HepG2 (cell line): ENCODE data around the gene CCDC106. TPM values are rescaled to one million over a fixed set of nuclear protein-coding genes. Genes with fewer than 3 reads are reported as not detected.

Source experiments
- EP300 ChIP-seq, 3 experiments: sonication (generic) in 1 of 3; formaldehyde crosslinking in 1 of 3; IDR thresholded peaks; 2 replicates each; pipeline versions ENCODE4 v1.5.1 to v1.6.1; 2011 to 2020; ENCODE audit warnings: low read depth in 2 of 3, low read length in 2 of 3, borderline replicate concordance in 1 of 3, improper control_type of control experiment in 1 of 3, mild to moderate bottlenecking in 1 of 3, missing genetic modification reagents in 1 of 3, moderate library complexity in 1 of 3
- HHEX ChIP-seq: IDR thresholded peaks from 2 replicates; pipeline ENCODE4 v1.6.1; 2016; ENCODE audit warnings: control low read depth
- ISX ChIP-seq: sonication (generic); formaldehyde crosslinking; conservative IDR thresholded peaks from 2 replicates; pipeline ENCODE4 v1.5.0; 2020; ENCODE audit warnings: missing genetic modification reagents
- KAT8 ChIP-seq: IDR thresholded peaks from 2 replicates; pipeline ENCODE4 v1.6.1; 2016; ENCODE audit warnings: missing genetic modification reagents, missing compliant biosample characterization
- NR3C1 ChIP-seq: sonication (generic); formaldehyde crosslinking; IDR thresholded peaks from 2 replicates; pipeline ENCODE4 v1.4.0; 2020; ENCODE audit warnings: missing genetic modification reagents
- PREB ChIP-seq: sonication (generic); formaldehyde crosslinking; IDR thresholded peaks from 2 replicates; pipeline ENCODE4 v1.4.0; 2020; ENCODE audit warnings: missing genetic modification reagents
- REXO4 ChIP-seq: sonication (generic); formaldehyde crosslinking; IDR thresholded peaks from 2 replicates; pipeline ENCODE4 v1.8.0; 2022; ENCODE audit warnings: missing genetic modification reagents, mild to moderate bottlenecking, borderline replicate concordance
- SMARCC2 ChIP-seq: fragments of 450-650 bp; IDR thresholded peaks from 2 replicates; pipeline ENCODE4 v1.6.1; 2017; ENCODE audit warnings: antibody characterized with exemption, mild to moderate bottlenecking
- SOX13 ChIP-seq, 3 experiments: fragments of 450-650 bp in 1 of 3; sonication (generic) in 1 of 3; formaldehyde crosslinking in 1 of 3; IDR thresholded peaks in 2 of 3; conservative IDR thresholded peaks in 1 of 3; 2 replicates each; pipeline versions ENCODE4 v1.5.0 to v1.6.1; 2016 to 2020; ENCODE audit warnings: antibody characterized with exemption in 1 of 3, mild to moderate bottlenecking in 1 of 3, missing compliant biosample characterization in 1 of 3, missing genetic modification reagents in 1 of 3, moderate library complexity in 1 of 3
- STAG1 ChIP-seq: sonication (generic); formaldehyde crosslinking; IDR thresholded peaks from 2 replicates; pipeline ENCODE4 v1.4.0; 2020; ENCODE audit warnings: missing genetic modification reagents
- THAP7 ChIP-seq: sonication (generic); formaldehyde crosslinking; IDR thresholded peaks from 2 replicates; pipeline ENCODE4 v1.8.1; 2023; ENCODE audit warnings: mild to moderate bottlenecking, missing genetic modification reagents
- ZBTB14 ChIP-seq: sonication (generic); formaldehyde crosslinking; IDR thresholded peaks from 2 replicates; pipeline ENCODE4 v1.4.0; 2020; ENCODE audit warnings: missing genetic modification reagents
- ZHX2 ChIP-seq, 2 experiments: sonication (generic) in 1 of 2; formaldehyde crosslinking in 1 of 2; IDR thresholded peaks; 2 replicates each; pipeline versions ENCODE4 v1.6.1 to v1.9.0; 2014 to 2022; ENCODE audit warnings: antibody characterized with exemption in 1 of 2, borderline replicate concordance in 1 of 2, inconsistent platforms in 1 of 2, low read depth in 1 of 2, missing genetic modification reagents in 1 of 2
- ZNF180 ChIP-seq: sonication (generic); formaldehyde crosslinking; IDR thresholded peaks from 2 replicates; pipeline ENCODE4 v1.4.0; 2020; ENCODE audit warnings: low read depth, missing genetic modification reagents, borderline replicate concordance
- ZNF772 ChIP-seq: sonication (generic); formaldehyde crosslinking; IDR thresholded peaks from 2 replicates; pipeline ENCODE4 v1.5.0; 2020; ENCODE audit warnings: mild to moderate bottlenecking, missing genetic modification reagents
- ZSCAN5A ChIP-seq: sonication (generic); formaldehyde crosslinking; IDR thresholded peaks from 2 replicates; pipeline ENCODE4 v1.8.0; 2022; ENCODE audit warnings: mild to moderate bottlenecking, missing genetic modification reagents, borderline replicate concordance
- polyA plus RNA-seq, 8 experiments: library from polyadenylated mRNA; depleted of rRNA in 3 of 8; stranded (reverse) in 7 of 8; unstranded in 1 of 8; fragments of >200 nt; fragmentation: Illumina TruSeq in 4 of 8; extraction: Trizol in 4 of 8; gene quantifications; 2 replicates each; pipeline versions ENCODE4 v1.2.1 to v1.2.3, GENCODE V29; 2011 to 2016; ENCODE audit warnings: low read depth in 4 of 8, missing spikeins in 1 of 8, mixed read lengths in 1 of 8; ENCODE audit not compliant: insufficient read depth in 1 of 8
- total RNA-seq, 5 experiments: library from RNA; depleted of rRNA; stranded (reverse); fragments of >200 nt; fragmentation: Illumina TruSeq; extraction: Trizol; gene quantifications; 2 replicates each; pipeline ENCODE4 v1.2.3, GENCODE V29; 2016; ENCODE audit warnings: low read depth in 1 of 5

CCDC106 gene
- total and polyA plus RNA-seq, 2 of the 13 experiments (the other 11 are each of a cell fraction or from before 2014, with no cell fraction given): 4.7 to 8.8 TPM

GRCh38 chr19:55683449-55684261 is 35.6 kb downstream of the CCDC106 start (continued):
- TF ChIP-seq ZHX2 (IDR thresholded peaks at IDR 0.05; ENCODE audit: low read depth) (no peak), ZHX2 (CRISPR knock-in tag; IDR thresholded peaks at IDR 0.05; ENCODE audit: borderline replicate concordance) (0 out of 2 replicates have a peak, but pooled peaks have one; percentile 40), ZSCAN5A (CRISPR knock-in tag) (no peak), HHEX (CRISPR knock-in tag) (no peak), REXO4 (CRISPR knock-in tag) (no peak), THAP7 (CRISPR knock-in tag) (no peak), NR3C1 (CRISPR knock-in tag) (no peak), STAG1 (no peak), ZNF180 (no peak), KAT8 (CRISPR knock-in tag) (peak; percentile 65; the same call in 1 of the 2 replicates), SMARCC2 (no peak), SOX13 (IDR thresholded peaks at IDR 0.05) (no peak), SOX13 (CRISPR knock-in tag; conservative IDR thresholded peaks at IDR 0.05 in 1 of 2, IDR thresholded peaks at IDR 0.05 in 1 of 2) (no peak; a peak in 1 of 4 replicates), ZBTB14 (CRISPR knock-in tag) (no peak), ZNF772 (CRISPR knock-in tag) (no peak; the same call in 1 of the 2 replicates), ISX (no peak; the same call in 1 of the 2 replicates), EP300 (IDR thresholded peaks at IDR 0.05; ENCODE audit: low read depth in 2 of 2, low read length in 2 of 2) (peak in 1 of 2 experiments; percentile 27; a peak in 1 of 4 replicates), EP300 (CRISPR knock-in tag; IDR thresholded peaks at IDR 0.05; ENCODE audit: borderline replicate concordance) (no peak), PREB (CRISPR knock-in tag) (no peak)
